ENCODE measurements around the gene FBLN2.

DNA sequence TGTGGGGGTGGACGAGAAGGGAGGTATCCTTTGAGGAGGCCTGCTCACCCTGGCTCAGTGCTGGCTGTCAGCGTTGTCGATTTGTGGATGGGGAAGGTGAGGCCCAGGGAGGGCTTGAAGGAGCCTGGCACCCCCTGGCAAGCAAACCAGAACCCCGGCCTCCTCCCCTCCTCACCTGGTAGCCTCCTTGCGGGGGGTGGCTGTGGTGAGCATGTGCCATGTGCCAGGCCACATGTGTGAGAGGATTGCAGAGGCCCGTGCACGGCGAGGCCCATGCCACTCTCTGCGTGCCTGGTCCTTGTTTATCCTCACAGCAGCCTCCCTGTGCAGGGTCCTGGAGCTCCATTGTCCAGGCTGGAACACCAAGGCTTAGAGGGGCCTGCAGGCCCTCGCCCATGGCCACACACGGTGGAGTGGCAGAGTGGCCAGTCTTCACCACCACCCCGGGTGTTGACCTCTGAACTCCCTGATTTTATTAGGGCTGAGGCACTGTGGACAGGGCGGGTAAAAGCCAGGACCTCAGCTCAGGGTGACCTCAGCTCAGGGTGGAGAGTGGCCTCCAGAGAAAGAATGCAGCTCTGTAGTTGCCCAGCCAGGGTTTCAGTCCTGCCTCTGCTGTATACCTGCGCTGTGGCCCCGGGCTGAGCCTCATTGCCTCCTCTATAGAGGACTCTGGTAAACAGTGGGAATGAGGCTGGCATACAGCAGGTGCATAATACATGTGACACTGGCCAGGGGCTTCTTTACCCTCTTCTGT, 39.7 kb upstream of the FBLN2 start:
- TF ChIP-seq, protein P1, sequence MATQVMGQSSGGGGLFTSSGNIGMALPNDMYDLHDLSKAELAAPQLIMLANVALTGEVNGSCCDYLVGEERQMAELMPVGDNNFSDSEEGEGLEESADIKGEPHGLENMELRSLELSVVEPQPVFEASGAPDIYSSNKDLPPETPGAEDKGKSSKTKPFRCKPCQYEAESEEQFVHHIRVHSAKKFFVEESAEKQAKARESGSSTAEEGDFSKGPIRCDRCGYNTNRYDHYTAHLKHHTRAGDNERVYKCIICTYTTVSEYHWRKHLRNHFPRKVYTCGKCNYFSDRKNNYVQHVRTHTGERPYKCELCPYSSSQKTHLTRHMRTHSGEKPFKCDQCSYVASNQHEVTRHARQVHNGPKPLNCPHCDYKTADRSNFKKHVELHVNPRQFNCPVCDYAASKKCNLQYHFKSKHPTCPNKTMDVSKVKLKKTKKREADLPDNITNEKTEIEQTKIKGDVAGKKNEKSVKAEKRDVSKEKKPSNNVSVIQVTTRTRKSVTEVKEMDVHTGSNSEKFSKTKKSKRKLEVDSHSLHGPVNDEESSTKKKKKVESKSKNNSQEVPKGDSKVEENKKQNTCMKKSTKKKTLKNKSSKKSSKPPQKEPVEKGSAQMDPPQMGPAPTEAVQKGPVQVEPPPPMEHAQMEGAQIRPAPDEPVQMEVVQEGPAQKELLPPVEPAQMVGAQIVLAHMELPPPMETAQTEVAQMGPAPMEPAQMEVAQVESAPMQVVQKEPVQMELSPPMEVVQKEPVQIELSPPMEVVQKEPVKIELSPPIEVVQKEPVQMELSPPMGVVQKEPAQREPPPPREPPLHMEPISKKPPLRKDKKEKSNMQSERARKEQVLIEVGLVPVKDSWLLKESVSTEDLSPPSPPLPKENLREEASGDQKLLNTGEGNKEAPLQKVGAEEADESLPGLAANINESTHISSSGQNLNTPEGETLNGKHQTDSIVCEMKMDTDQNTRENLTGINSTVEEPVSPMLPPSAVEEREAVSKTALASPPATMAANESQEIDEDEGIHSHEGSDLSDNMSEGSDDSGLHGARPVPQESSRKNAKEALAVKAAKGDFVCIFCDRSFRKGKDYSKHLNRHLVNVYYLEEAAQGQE (IDR thresholded peaks at IDR 0.05; ENCODE audit: low read depth), result no peak
- TF ChIP-seq, protein P2, sequence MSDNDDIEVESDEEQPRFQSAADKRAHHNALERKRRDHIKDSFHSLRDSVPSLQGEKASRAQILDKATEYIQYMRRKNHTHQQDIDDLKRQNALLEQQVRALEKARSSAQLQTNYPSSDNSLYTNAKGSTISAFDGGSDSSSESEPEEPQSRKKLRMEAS (IDR thresholded peaks at IDR 0.05), result no peak
- TF ChIP-seq NFIC (IDR thresholded peaks at IDR 0.05) (no peak), EP300 (IDR thresholded peaks at IDR 0.05; ENCODE audit: borderline replicate concordance) (no peak), YY1 (IDR thresholded peaks at IDR 0.05; ENCODE audit: low read depth) (no peak), TAF1 (IDR thresholded peaks at IDR 0.05; ENCODE audit: low read depth) (no peak), CEBPB (IDR thresholded peaks at IDR 0.05) (no peak), TEAD4 (IDR thresholded peaks at IDR 0.05) (no peak), ZBTB7A (IDR thresholded peaks at IDR 0.05; ENCODE audit: low read depth) (no peak)
